Effector memory CD8-positive, alpha-beta T cell (primary cell): Measurements from ENCODE around the gene IL22RA2.
A peak's percentile ranks its signal among the peaks of the same experiment; 100 is the strongest.

Experiments
- ATAC-seq: fragments of 150-1000 bp; cut with Tn5 transposase; replicated peaks from 2 replicates; pipeline ENCODE4 v1.10.0; 2021; ENCODE audit warnings: mild to moderate bottlenecking, moderate library complexity
- DNase-seq, 3 experiments: peaks; one replicate each; pipeline ENCODE4 v3.0.0; 2021
- H3K27ac Mint-ChIP-seq, 2 donors: one replicate each; pipeline ENCODE4 v1.8.0; 2022; ENCODE audit warnings: mild to moderate bottlenecking in 2 of 2, mixed read lengths in 2 of 2, moderate library complexity in 2 of 2
- H3K27me3 Mint-ChIP-seq, 2 donors: one replicate each; pipeline ENCODE4 v1.8.0; 2022; ENCODE audit warnings: mixed read lengths in 2 of 2
- H3K36me3 Mint-ChIP-seq: one replicate; pipeline ENCODE4 v1.8.0; 2022; ENCODE audit warnings: mild to moderate bottlenecking, moderate library complexity, mixed read lengths; ENCODE audit not compliant: insufficient read depth
- H3K4me1 Mint-ChIP-seq, 2 donors: one replicate each; pipeline ENCODE4 v1.8.0; 2022; ENCODE audit warnings: low read depth in 2 of 2, mixed read lengths in 2 of 2
- H3K4me3 Mint-ChIP-seq, 2 donors: one replicate each; pipeline ENCODE4 v1.8.0; 2022; ENCODE audit warnings: mild to moderate bottlenecking in 2 of 2, mixed read lengths in 2 of 2, moderate library complexity in 2 of 2
- H3K9me3 Mint-ChIP-seq, 2 donors: one replicate each; pipeline ENCODE4 v1.8.0; 2022; ENCODE audit warnings: mixed read lengths in 2 of 2

IL22RA2 gene

GRCh38 chr6:137102050-137102848, 71.2 kb downstream of the IL22RA2 start:
- H3K4me3 Mint-ChIP-seq = no peak overlapping the region
- no peaks in the 10 kb centered on the region for H3K36me3 Mint-ChIP-seq
- H3K4me1 Mint-ChIP-seq = peaks cover 24 to 28% of the 10 kb centered on the region in 2 donors
- H3K27me3 Mint-ChIP-seq = no peaks in the 10 kb centered on the region
- peak overlapping the region; percentile 15 to 19 for H3K27ac Mint-ChIP-seq
- ATAC-seq = no peak
- H3K9me3 Mint-ChIP-seq = no peaks in the 10 kb centered on the region
- DNase-seq = no peak

- Mint-ChIP-seq H3K4me1 (peaks cover 24% of the 10 kb centered on the region in 2 donors), H3K4me3 (no peak overlapping the region), H3K27me3 (no peaks in the 10 kb centered on the region), H3K9me3 (no peaks in the 10 kb centered on the region), H3K36me3 (no peaks in the 10 kb centered on the region), H3K27ac (peak overlapping the region in 1 of 2 donors; percentile 1)
- DNase-seq = no peak
- ATAC-seq = no peak
These were observed 73.6 kb downstream of the IL22RA2 start for GRCh38 chr6:137099689-137100403.

- Mint-ChIP-seq H3K36me3 (no peaks in the 10 kb centered on the region), H3K9me3 (no peaks in the 10 kb centered on the region), H3K27me3 (no peaks in the 10 kb centered on the region), H3K4me3 (no peak overlapping the region), H3K4me1 (peaks cover 17 to 20% of the 10 kb centered on the region in 2 donors), H3K27ac (no peak overlapping the region)
- no peak for ATAC-seq
- DNase-seq = no peak
These were observed 75.9 kb downstream of the IL22RA2 start for GRCh38 chr6:137097526-137097925.

- DNase-seq (no peak), ATAC-seq (no peak)
- Mint-ChIP-seq H3K27ac (no peak overlapping the region), H3K36me3 (no peaks in the 10 kb centered on the region), H3K9me3 (no peaks in the 10 kb centered on the region), H3K4me1 (peaks cover 14 to 19% of the 10 kb centered on the region in 2 donors), H3K4me3 (no peak overlapping the region), H3K27me3 (no peaks in the 10 kb centered on the region)
These were observed 76.4 kb downstream of the IL22RA2 start for GRCh38 chr6:137097057-137097456.

- Mint-ChIP-seq H3K27me3 (no peaks in the 10 kb centered on the region), H3K36me3 (no peaks in the 10 kb centered on the region), H3K9me3 (no peaks in the 10 kb centered on the region), H3K27ac (peak overlapping the region; percentile 4 to 44), H3K4me1 (peaks cover 14 to 19% of the 10 kb centered on the region in 2 donors), H3K4me3 (no peak overlapping the region)
- ATAC-seq (peak; percentile 64), DNase-seq (no peak)
These were observed 77.7 kb downstream of the IL22RA2 start for GRCh38 chr6:137095651-137096238.

GRCh38 chr6:137095093-137095492, 78.4 kb downstream of the IL22RA2 start:
- no peaks in the 10 kb centered on the region for H3K36me3 Mint-ChIP-seq
- peaks cover 14 to 19% of the 10 kb centered on the region in 2 donors for H3K4me1 Mint-ChIP-seq
- DNase-seq = no peak
- H3K27ac Mint-ChIP-seq = no peak overlapping the region
- peak overlapping the region; percentile 37 to 39 for H3K4me3 Mint-ChIP-seq
- no peak for ATAC-seq
- peaks cover 5 to 6% of the 10 kb centered on the region in 2 donors for H3K27me3 Mint-ChIP-seq
- no peaks in the 10 kb centered on the region for H3K9me3 Mint-ChIP-seq

- Mint-ChIP-seq H3K9me3 (no peaks in the 10 kb centered on the region), H3K4me3 (peak overlapping the region; percentile 37 to 39), H3K27ac (no peak overlapping the region), H3K4me1 (peaks cover 14 to 19% of the 10 kb centered on the region in 2 donors), H3K27me3 (peaks cover 6 to 11% of the 10 kb centered on the region in 2 donors), H3K36me3 (no peaks in the 10 kb centered on the region)
- peak; percentile 54 to 68 (median 57) for DNase-seq
- peak; percentile 71 for ATAC-seq
These were observed 78.9 kb downstream of the IL22RA2 start for GRCh38 chr6:137094411-137095008.
